NCI-H1092 treated with DMSO at 0.1 percent for 48 hours (cell line): Measurements from ENCODE around the gene MAN2B1.
"Not testable (repeated sequence)": the region's sequence is repeated elsewhere in the genome, so short reads cannot be mapped to it uniquely, and the experiment has no call there.

Experiments
- DNase-seq: peaks from one replicate; lab custom pipeline; 2025; lab: John Stamatoyannopoulos, UW

MAN2B1 gene

GRCh38 chr19:12689012-12689411, 22.5 kb upstream of the MAN2B1 start:
- no peak for DNase-seq

GRCh38 chr19:12687496-12688196, 21.1 kb upstream of the MAN2B1 start, which contains the start of gene GNG14:
TSS of gene GNG14 (plus strand) at chr19:12687998. CDS start at chr19:12688049, 51 bp downstream.
- DNase-seq: no peak

GRCh38 chr19:12685831-12686230, 19.3 kb upstream of the MAN2B1 start:
- DNase-seq: no peak

- peak; percentile 96 for DNase-seq
Measured at GRCh38 chr19:12681074-12681987, 14.8 kb upstream of the MAN2B1 start, which contains the start of gene DHPS. TSS of gene DHPS (minus strand) at chr19:12681880. CDS start at chr19:12681766, 114 bp downstream.

DNA sequence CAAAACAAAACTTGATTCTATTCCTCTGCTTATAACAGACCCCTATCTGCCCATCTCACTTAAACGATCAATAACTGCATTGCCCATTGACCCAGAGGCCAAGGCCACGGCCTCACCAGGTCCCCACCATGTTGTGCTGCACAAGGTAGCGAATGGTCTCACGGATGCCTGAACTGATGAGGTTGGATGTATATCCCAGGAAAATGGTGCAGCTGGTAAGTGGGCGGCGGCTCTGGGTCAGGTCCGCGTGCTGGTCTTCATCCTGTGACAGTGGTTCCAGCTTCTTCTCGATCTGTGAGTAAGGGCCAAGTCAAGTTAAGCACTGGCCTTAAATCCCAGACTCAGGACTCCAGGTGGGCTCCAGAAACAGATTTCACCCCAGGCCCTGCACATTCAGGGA, 13.5 kb upstream of the MAN2B1 start:
- DNase-seq: no peak

- DNase-seq: not testable (repeated sequence)
Measured at GRCh38 chr19:12678039-12678438, 11.5 kb upstream of the MAN2B1 start.

GRCh38 chr19:12676928-12677327, 10.4 kb upstream of the MAN2B1 start:
- no peak for DNase-seq

DNA sequence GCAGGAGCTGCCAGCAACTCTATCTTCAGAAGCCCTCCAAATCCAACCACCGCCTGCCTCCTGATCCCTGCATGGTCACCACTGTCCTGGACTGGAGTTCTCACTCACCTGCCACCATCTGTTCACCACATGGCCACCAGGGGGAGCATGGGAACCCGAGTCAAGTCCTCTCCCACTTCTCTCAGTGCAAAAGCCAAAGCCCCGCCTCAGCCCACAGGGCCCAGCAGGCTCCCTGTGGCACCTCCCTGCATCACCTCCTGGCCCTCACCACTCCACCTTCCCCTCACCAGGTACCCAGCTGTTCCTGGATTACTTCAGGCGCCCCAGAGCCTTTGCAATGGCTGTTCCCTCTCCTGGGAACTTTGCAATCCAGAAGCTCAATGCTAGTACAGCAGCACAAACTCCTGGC, 9.8 kb upstream of the MAN2B1 start:
- peak; percentile 33 for DNase-seq

GRCh38 chr19:12675940-12676339, 9.4 kb upstream of the MAN2B1 start:
- DNase-seq: no peak

DNA sequence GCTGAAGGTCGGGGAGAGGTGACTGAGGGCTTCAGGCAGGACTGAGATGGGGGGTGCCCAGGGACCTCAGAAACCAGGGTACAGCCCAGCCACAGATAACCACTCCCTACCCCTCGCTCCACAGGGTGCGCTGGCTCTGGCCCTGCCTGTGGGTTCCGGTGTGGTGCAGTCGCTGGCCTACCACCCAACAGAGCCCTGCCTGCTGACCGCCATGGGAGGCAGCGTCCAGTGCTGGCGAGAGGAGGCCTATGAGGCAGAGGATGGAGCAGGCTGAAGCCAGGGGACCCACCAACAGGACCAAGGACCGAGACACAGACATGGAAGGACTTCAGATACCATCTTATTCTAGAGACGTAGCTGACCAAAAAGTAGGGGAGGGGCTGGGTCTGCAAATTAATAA, 8.9 kb upstream of the MAN2B1 start:
- DNase-seq: no peak

DNA sequence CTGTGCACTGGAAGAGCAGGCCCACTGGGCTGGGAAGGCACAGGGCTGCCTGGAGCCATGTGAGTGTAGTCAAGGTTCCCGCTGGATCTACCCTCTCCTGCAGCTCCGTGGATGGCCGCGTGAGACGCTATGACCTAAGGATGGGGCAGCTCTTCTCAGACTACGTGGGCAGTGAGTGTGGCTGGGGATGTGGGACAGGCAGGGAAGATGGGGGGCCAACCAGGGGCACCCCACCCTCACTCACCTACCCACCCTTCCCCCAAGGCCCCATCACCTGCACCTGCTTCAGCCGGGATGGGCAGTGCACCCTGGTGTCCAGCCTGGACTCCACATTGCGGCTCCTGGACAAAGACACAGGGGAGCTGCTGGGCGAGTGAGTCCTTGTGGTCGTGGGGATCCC, 6.2 kb upstream of the MAN2B1 start:
- DNase-seq: no peak

GRCh38 chr19:12670159-12670928, 3.8 kb upstream of the MAN2B1 start:
- DNase-seq: no peak

- DNase-seq: peak; percentile 89
Measured at GRCh38 chr19:12669270-12670158, 3.0 kb upstream of the MAN2B1 start.

- DNase-seq: no peak
Measured at GRCh38 chr19:12668932-12669269, 2.4 kb upstream of the MAN2B1 start.

DNA sequence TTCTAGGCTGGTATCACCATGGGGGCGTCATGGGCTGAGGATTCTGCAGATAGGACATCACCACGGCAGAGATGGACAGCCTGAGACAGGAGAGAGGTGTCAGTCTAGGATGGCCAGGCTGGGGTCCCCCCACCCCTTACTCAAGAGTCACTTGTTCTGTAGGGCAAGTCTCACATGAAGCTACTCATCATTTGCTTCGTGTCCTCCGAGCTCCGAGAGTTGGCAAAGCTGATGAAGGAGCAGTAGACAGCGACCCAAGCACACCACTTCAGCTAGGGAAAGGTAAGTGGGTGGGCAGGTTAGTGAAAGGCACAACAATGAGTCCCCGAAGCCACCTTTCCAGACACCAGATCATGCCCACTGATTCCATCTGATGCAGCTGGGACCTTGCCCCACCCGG, 1.8 kb upstream of the MAN2B1 start:
- DNase-seq: no peak

DNA sequence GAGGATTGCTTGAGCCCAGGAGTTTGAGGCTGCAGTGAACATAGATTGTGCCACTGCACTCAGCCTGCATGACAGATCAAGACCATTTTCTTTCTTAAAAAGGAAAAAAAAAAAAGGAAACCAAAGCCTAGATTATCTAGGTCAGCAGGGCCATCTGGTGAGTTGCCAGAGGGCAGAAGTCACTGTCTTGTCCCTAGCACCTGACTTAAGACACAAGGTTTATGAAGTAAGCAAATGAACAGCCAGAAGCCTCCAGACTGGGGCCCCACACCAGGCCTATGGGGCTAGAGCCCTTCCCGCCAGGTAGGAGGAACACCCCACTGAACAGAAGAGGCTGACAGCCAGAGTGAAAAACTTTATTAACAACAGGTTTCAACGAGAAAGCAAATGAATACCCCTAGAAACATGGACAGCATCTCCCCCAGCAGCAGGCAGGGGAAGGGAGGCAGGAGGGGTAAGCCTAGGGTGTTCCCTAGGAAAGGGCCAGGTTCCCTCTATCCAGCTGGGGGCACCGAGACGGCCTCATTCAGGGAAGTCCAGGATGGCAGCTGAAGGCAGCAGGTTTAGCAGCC, 1.3 kb upstream of the MAN2B1 start:
- DNase-seq: no peak

- DNase-seq: no peak
Measured at GRCh38 chr19:12665671-12666264, 774 bp downstream of the MAN2B1 start.

DNA sequence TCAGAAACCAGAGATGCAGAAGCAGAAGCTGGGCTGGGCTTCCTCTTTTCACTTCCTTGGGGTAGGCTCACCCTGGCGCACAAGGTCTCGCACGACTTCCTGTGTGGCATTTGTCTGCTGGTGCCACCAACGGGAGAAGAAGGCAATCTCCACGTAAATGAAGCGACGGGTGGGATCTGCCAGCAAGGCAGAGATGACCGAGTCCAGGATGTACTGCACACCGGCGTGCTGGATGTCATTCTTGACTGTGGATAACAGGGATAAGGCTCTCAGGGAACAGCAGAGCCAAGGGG, 1.3 kb downstream of the MAN2B1 start:
- no peak for DNase-seq

DNA sequence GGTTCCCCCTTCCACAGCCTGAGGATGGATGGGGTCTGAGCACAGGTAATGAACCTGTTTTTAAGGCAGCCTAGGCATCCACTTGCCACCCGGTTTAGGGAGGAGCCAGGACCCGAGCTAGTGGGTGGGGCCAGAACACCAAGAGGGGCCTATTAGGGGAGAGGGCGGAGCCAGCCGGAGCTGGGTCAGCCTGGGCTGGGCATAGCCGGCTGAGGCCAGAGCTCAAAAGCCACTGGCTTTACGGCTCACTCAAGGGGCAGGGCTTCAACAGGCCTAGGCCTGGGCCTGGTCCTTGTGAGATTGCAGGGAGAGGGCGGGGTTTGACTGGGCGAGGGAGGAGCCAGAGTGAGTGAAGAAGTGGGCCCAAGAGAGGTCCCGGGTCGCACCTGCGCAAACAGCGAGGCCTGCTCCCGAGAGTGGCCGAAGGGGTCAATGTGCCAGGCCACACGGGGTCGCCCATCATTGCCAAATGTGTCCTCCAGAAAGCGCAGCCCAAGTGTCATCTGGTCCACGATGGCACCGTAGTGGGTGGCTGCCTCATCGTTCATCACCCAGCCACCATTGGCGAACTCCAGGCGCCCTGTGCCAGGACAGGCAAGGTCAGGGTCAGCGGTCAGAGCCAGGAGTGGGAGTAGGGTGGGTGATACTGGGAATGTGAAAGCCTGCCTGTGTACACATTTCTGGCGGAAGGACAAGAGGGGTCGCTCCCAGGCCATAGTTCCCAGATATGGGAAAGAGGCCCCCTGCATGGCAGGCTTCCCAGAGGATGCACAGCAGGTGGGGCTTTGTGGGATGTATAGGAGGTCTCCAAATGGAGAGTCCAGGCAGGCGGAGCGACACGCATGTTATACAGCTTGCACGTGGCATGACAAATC, 1.9 kb downstream of the MAN2B1 start:
- no peak for DNase-seq

DNA sequence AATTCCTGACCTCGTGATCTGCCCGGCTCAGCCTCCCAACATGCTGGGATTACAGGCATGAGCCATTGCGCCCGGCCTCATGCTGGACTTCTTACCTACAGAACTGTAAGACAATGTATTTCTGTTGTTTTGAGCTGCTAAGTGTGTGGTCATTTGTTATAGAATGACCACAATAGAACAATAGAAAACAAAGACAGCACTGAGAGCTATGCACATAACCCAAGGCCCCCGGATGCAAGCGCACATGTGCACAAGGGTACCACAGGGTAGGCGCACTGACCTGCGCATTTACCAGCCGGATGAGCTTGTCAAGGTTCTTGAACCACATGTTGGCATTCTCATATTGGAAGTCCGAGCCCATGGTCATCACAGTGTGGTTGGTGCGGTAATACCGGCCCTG, 5.6 kb downstream of the MAN2B1 start:
- no peak for DNase-seq
